Osteoblast (primary cell): ENCODE data around the gene P2RY6. TPM values are rescaled to one million over a fixed set of nuclear protein-coding genes. Genes with fewer than 3 reads are reported as not detected.
A peak's percentile ranks its signal among the peaks of the same experiment; 100 is the strongest.

Experiments
- DNase-seq: peaks from one replicate; pipeline ENCODE4 v3.0.0; 2011; ENCODE audit warnings: low spot score, mixed read lengths; ENCODE audit not compliant: insufficient read length; ENCODE audit errors: missing footprints
- H2AFZ ChIP-seq: 2 replicates; pipeline ENCODE4 v1.6.0; 2011; ENCODE audit warnings: mild to moderate bottlenecking, low read length
- H3K27ac ChIP-seq: 2 replicates; pipeline ENCODE4 v1.5.1; 2011; ENCODE audit warnings: mild to moderate bottlenecking, low read depth, low read length, moderate library complexity
- H3K27me3 ChIP-seq: 2 replicates; pipeline ENCODE4 v1.6.0; 2012; ENCODE audit warnings: mild to moderate bottlenecking, control low read depth, inconsistent platforms, low read length, moderate library complexity; ENCODE audit not compliant: insufficient read depth
- H3K36me3 ChIP-seq: 2 replicates; pipeline ENCODE4 v1.5.1; 2011; ENCODE audit warnings: mild to moderate bottlenecking, low read length, control low read depth, moderate library complexity; ENCODE audit not compliant: insufficient read depth
- H3K4me1 ChIP-seq: 2 replicates; pipeline ENCODE4 v1.5.1; 2011; ENCODE audit warnings: mild to moderate bottlenecking, low read length, control low read depth, moderate library complexity; ENCODE audit not compliant: insufficient read depth
- H3K4me2 ChIP-seq: 2 replicates; pipeline ENCODE4 v1.6.0; 2011; ENCODE audit warnings: mild to moderate bottlenecking, low read length; ENCODE audit not compliant: insufficient read depth
- H3K4me3 ChIP-seq: fragments of 200-600 bp; sonication (generic); 3 replicates; pipeline ENCODE4 v1.5.1; 2012; ENCODE audit warnings: mild to moderate bottlenecking, low read length, inconsistent platforms; ENCODE audit not compliant: insufficient read depth
- H3K79me2 ChIP-seq: 2 replicates; pipeline ENCODE4 v1.6.0; 2012; ENCODE audit warnings: mild to moderate bottlenecking, low read length, control low read depth, inconsistent platforms; ENCODE audit not compliant: insufficient read depth
- H3K9me3 ChIP-seq: 2 replicates; pipeline ENCODE4 v1.5.1; 2011; ENCODE audit warnings: low read depth, low read length, control low read depth
- H4K20me1 ChIP-seq: 2 replicates; pipeline ENCODE4 v1.6.0; 2012; ENCODE audit warnings: mild to moderate bottlenecking, low read length, control low read depth; ENCODE audit not compliant: insufficient read depth
- CTCF ChIP-seq: IDR thresholded peaks from 2 replicates; pipeline ENCODE4 v1.5.1; 2011; ENCODE audit warnings: mild to moderate bottlenecking, low read depth, low read length, moderate library complexity; ENCODE audit errors: extremely low read depth
- total RNA-seq: library from RNA; depleted of rRNA; stranded (reverse); fragments of >200 nt; gene quantifications from 2 replicates; pipeline ENCODE4 v1.2.3, GENCODE V29; 2012

Gene P2RY6
- total RNA-seq, 1 donor = 0.72 TPM

- DNase-seq = no peak
- TF ChIP-seq CTCF = no peak
- no peaks in the 10 kb centered on the region for H3K79me2 ChIP-seq
- H3K27ac ChIP-seq = no peak overlapping the region
- H2AFZ ChIP-seq = peak overlapping the region; percentile 1
- H3K36me3 ChIP-seq = no peaks in the 10 kb centered on the region
- H3K4me1 ChIP-seq = peaks cover 15% of the 10 kb centered on the region
- no peaks in the 10 kb centered on the region for H4K20me1 ChIP-seq
- no peak overlapping the region for H3K4me2 ChIP-seq
- H3K9me3 ChIP-seq = no peaks in the 10 kb centered on the region
- no peaks in the 10 kb centered on the region for H3K27me3 ChIP-seq
- no peak overlapping the region for H3K4me3 ChIP-seq
These were observed 23.5 kb upstream of the P2RY6 start for GRCh38 chr11:73248526-73249185.

- H3K4me1 ChIP-seq = peaks cover 15% of the 10 kb centered on the region
- no peaks in the 10 kb centered on the region for H3K36me3 ChIP-seq
- H3K4me3 ChIP-seq = no peak overlapping the region
- no peaks in the 10 kb centered on the region for H3K27me3 ChIP-seq
- no peak overlapping the region for H3K27ac ChIP-seq
- no peaks in the 10 kb centered on the region for H3K79me2 ChIP-seq
- DNase-seq = no peak
- no peak overlapping the region for H3K4me2 ChIP-seq
- H3K9me3 ChIP-seq = no peaks in the 10 kb centered on the region
- peak overlapping the region; percentile 27 for H2AFZ ChIP-seq
- no peak for TF ChIP-seq CTCF
- H4K20me1 ChIP-seq = no peaks in the 10 kb centered on the region
These were observed 22.8 kb upstream of the P2RY6 start for GRCh38 chr11:73249304-73249703.

- H3K4me2 ChIP-seq = no peak overlapping the region
- H3K4me1 ChIP-seq = peaks cover 15% of the 10 kb centered on the region
- no peak for DNase-seq
- no peaks in the 10 kb centered on the region for H3K36me3 ChIP-seq
- H2AFZ ChIP-seq = peak overlapping the region; percentile 27
- H3K27me3 ChIP-seq = no peaks in the 10 kb centered on the region
- no peaks in the 10 kb centered on the region for H3K79me2 ChIP-seq
- no peak overlapping the region for H3K4me3 ChIP-seq
- no peaks in the 10 kb centered on the region for H4K20me1 ChIP-seq
- no peaks in the 10 kb centered on the region for H3K9me3 ChIP-seq
- H3K27ac ChIP-seq = no peak overlapping the region
- TF ChIP-seq CTCF = no peak
These were observed 22.0 kb upstream of the P2RY6 start for GRCh38 chr11:73249853-73250783.
